ENCODE results near the gene SYS1. TPM values are rescaled to one million over a fixed set of nuclear protein-coding genes. Genes with fewer than 3 reads are reported as not detected.

The SYS1 gene
- total RNA-seq, 2 donors from 2014 or later, result 29.3 to 57.4 TPM

DNA sequence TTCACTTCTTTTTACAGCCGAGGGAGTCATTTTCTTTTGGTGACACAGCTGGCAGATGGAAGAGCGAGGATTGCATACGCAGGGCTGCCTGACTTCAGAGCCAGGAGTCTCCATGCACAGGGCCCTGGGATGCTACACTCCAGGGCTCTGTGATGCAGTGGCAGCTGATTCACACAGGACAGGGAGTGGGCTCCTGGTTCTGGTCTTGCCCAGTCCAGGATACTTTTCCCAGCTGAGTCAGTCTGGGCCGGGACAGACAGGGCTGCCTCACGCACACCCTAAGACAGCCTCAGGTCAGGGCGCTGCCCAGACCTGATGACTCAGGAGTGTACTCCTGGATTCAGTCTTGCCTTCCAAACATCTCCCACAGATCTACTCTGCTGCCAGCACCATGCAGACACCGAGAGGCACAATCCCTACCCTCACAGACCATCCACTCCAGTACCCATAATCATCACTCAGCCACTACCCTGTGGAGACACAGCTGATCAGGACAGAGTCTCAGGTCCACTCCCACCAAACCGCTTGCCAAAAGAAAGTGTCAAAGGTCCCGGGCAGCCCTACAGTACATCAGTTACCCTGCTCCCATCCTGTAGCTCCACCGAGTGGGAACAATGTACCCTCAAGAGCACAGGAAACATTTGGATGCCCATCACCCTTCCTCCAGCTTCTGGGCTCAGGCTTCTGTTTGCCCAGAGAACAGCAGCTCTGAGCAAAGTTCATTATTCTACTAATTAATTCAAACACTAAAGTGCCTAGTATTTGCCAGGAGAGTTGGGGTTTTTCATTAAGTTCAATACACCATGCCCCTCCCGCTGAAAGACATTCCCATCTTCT, 26.2 kb upstream of the SYS1 start:
- WGBS, result 61% methylated on average over 11 of the region's 11 CpGs

DNA sequence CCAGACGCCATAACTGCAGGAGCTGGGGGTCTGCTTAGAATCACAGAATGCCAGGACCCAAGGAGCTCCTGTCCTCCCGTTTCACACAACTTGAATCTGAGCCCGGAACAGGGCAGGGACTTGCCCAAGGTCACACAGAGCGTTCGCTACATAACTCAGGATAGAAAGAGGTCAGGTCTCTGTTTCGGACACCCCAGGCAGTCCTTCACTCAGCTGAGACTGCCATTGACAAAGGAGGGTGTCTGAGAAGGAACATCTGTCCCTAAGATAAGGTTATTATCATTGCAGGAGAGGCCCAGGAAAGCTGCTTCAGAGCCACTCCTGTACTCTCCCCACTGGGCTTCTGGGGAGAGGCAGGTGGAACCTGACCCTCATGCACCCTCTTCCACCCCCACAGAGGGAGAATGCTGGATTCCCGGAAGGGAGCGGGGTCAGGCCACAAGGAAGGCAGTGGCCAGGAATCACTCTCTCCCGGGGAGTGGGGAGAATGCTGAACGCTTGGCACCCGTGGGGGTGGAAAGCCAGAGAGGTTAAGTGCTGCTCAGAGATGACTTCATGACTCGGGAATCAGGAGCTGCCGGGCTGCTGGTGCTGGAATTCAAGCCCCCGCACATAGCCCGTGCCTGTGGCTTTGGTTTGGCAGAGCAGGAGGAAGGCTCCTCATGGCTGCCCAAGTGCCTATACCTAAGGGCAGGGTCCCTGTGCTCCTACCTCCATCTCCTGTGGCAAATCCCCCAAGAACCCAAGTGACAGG, 25.4 kb upstream of the SYS1 start:
- Histone ChIP-seq H3K36me3 (peaks cover 0 to 4% of the 10 kb centered on the region in 2 donors), H3K27me3 (replicated peaks; ENCODE audit: insufficient read depth) (no peaks in the 10 kb centered on the region)
- no peak for DNase-seq (ENCODE audit: low spot score)

More for the DNA sequence above, 26.2 kb upstream of the SYS1 start:
- peak overlapping the region; percentile 42 to 54 for H3K27ac ChIP-seq
- H3K9me3 ChIP-seq, result no peaks in the 10 kb centered on the region
- intact Hi-C loops (cut with DNase I), result no loop called here
- TF ChIP-seq, protein P1, sequence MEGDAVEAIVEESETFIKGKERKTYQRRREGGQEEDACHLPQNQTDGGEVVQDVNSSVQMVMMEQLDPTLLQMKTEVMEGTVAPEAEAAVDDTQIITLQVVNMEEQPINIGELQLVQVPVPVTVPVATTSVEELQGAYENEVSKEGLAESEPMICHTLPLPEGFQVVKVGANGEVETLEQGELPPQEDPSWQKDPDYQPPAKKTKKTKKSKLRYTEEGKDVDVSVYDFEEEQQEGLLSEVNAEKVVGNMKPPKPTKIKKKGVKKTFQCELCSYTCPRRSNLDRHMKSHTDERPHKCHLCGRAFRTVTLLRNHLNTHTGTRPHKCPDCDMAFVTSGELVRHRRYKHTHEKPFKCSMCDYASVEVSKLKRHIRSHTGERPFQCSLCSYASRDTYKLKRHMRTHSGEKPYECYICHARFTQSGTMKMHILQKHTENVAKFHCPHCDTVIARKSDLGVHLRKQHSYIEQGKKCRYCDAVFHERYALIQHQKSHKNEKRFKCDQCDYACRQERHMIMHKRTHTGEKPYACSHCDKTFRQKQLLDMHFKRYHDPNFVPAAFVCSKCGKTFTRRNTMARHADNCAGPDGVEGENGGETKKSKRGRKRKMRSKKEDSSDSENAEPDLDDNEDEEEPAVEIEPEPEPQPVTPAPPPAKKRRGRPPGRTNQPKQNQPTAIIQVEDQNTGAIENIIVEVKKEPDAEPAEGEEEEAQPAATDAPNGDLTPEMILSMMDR (IDR thresholded peaks at IDR 0.05), result no peak
- TF ChIP-seq POLR2AphosphoS5 (IDR thresholded peaks at IDR 0.05) (no peak), POLR2A (IDR thresholded peaks at IDR 0.05) (peak; percentile 24)
- H3K36me3 ChIP-seq, result peaks cover 0 to 5% of the 10 kb centered on the region in 2 donors
- peaks cover 12% of the 10 kb centered on the region for H3K4me1 ChIP-seq (replicated peaks)
- no peaks in the 10 kb centered on the region for H3K27me3 ChIP-seq (replicated peaks; ENCODE audit: insufficient read depth)
- H3K4me3 ChIP-seq, result no peak overlapping the region
- DNase-seq (ENCODE audit: low spot score), result no peak

DNA sequence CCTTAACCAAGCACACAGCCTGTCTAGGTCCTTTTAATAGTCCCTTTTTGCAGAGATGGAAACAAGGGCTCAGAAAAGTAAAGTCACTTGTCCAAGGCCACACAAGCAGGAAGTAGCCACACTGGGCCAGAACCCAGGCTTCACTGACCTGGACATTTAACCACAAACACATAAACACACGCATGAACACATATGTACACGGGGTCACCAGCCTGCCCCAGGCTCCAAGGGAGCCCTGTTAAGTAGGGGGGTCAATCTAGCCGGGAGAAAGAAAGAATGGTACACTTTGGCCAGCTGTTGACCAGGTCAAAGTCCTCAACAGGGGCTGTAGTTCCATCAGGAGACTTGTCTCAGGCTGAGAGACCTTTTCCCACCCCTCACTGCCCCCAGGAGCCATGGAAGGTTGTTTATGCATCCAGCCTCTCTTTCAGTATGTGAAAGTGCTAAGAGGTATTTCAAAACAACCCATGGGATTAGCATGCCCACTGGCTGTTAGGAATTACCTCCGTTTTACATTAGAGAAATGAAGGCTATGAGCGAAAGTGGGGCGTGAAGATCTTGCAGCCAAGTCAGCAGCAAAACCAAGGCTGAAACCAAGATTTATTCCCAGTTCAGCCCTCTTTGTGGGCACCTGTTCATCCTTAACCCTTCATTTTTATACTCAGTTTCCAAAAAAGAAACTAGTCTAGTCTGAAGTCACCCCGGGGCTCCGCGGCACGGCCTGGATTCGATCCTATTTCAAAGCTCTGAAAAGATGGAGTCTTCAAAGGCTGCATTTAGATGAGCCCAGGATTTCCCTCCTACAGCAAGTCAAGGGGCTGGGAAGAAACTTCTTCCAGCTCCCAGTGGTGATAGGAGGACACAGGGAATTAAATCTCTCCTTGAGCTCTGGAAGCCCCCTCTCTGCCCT, 24.6 kb upstream of the SYS1 start:
- Histone ChIP-seq H3K9me3 (no peaks in the 10 kb centered on the region), H3K4me1 (replicated peaks) (peaks cover 22% of the 10 kb centered on the region), H3K4me3 (no peak overlapping the region), H3K27ac (peak overlapping the region; percentile 42 to 54), H3K36me3 (no peaks in the 10 kb centered on the region), H3K27me3 (replicated peaks; ENCODE audit: insufficient read depth) (no peaks in the 10 kb centered on the region)
- intact Hi-C loops (cut with DNase I), result no loop called here
- no peak for TF ChIP-seq POLR2AphosphoS5 (IDR thresholded peaks at IDR 0.05)
- TF ChIP-seq POLR2A (IDR thresholded peaks at IDR 0.05), result no peak
- TF ChIP-seq, protein P1 (IDR thresholded peaks at IDR 0.05), result no peak
- WGBS, result 92% methylated on average over 11 of the region's 11 CpGs
- no peak for DNase-seq (ENCODE audit: low spot score)

More for the DNA sequence above, 25.4 kb upstream of the SYS1 start:
- peaks cover 18% of the 10 kb centered on the region for H3K4me1 ChIP-seq (replicated peaks)
- peak overlapping the region; percentile 42 to 54 for H3K27ac ChIP-seq
- peak; percentile 34 for TF ChIP-seq POLR2AphosphoS5 (IDR thresholded peaks at IDR 0.05)
- TF ChIP-seq, protein P1 (IDR thresholded peaks at IDR 0.05), result no peak
- 49% methylated on average over 14 of the region's 15 CpGs for WGBS
- no peaks in the 10 kb centered on the region for H3K9me3 ChIP-seq
- intact Hi-C loops (cut with DNase I), result no loop called here
- no peak overlapping the region for H3K4me3 ChIP-seq

DNA sequence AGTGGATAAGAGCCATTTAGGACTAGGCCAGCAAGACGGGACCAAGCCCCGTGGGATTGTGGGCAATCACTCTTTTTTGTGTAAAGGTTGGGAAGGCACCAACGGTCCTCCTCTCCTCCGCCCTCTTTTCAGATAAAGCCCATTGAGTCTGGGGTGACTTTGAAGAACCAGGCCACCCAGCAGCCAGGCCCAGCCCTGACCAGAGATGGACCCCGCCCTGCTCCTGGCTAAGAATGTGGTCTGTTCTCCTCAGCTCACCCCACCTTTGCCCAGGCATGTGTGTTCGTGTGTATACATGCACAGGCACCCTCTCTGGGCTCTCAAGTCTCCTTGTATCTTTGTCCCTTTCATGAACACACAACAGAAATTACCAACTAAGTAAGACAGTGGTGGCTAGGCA, 23.9 kb upstream of the SYS1 start:
- Histone ChIP-seq H3K36me3 (no peaks in the 10 kb centered on the region), H3K27me3 (replicated peaks; ENCODE audit: insufficient read depth) (no peaks in the 10 kb centered on the region), H3K9me3 (no peaks in the 10 kb centered on the region), H3K27ac (peak overlapping the region; percentile 42 to 94), H3K4me1 (replicated peaks) (peaks cover 22% of the 10 kb centered on the region), H3K4me3 (no peak overlapping the region)
- no peak for DNase-seq (ENCODE audit: low spot score)
- TF ChIP-seq, protein P1 (IDR thresholded peaks at IDR 0.05), result no peak
- no peak for TF ChIP-seq POLR2A (IDR thresholded peaks at IDR 0.05)
- WGBS, result 62% methylated on average over 6 of the region's 6 CpGs
- intact Hi-C loops (cut with DNase I), result no loop called here

Measured in prostate gland (tissue), 2 donors.